NCI-H2107 treated with DMSO at 0.1 percent for 48 hours (cell line): ENCODE measurements around the gene TRIM41.
"Not testable (repeated sequence)": the region's sequence is repeated elsewhere in the genome, so short reads cannot be mapped to it uniquely, and the experiment has no call there.

Experiments used
- DNase-seq: peaks from one replicate; lab custom pipeline; 2025; ENCODE audit not compliant: unreplicated experiment; lab: John Stamatoyannopoulos, UW

TRIM41 gene

GRCh38 chr5:181223058-181223728 is at the start of gene TRIM41:
Gene TRIM41, plus strand, starts transcription at chr5:181223281. Its CDS starts 719 bp downstream, at chr5:181224000.
- no peak for DNase-seq

GRCh38 chr5:181173420-181174342 is 49.4 kb upstream of the TRIM41 start:
- DNase-seq = no peak

DNA sequence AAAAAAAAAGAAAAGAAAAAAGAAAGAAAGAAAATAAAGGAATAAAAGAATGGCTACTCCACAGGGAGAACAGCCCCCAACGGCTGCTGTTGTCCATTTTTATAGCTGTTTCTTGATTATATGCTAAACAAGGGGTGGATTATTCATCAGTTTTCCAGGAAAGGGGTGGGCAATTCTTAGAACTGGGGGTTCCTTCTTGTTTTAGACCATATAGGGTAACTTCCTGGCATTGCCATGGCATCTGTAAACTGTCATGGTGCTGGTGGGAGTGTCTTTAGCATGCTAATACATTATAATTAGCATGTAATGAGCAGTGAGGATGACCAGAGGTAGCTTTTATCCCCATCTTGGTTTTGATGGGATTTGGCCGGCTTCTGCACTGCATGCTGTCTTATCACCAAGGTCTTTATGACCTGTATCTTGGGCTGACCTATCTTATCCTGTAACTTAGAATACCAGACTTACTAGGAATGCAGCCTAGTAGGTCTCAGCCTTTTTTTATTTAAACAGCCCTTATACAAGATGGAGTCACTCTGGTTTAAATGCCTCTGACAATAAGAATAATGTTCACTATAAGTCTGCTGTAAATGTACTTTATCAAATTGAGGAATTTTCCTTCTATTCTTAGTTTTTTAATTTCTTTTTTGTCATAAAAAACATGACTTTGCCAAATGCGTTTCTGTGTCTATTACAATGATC is 46.7 kb upstream of the TRIM41 start:
- DNase-seq = no peak

- not testable (repeated sequence) for DNase-seq
These were observed 45.5 kb upstream of the TRIM41 start for GRCh38 chr5:181177559-181177958.

GRCh38 chr5:181181650-181182565 is 41.2 kb upstream of the TRIM41 start:
- no peak for DNase-seq

- DNase-seq = no peak
These were observed 40.4 kb upstream of the TRIM41 start for GRCh38 chr5:181182651-181183050.

- DNase-seq = no peak
These were observed 38.2 kb upstream of the TRIM41 start for GRCh38 chr5:181184845-181185216.

GRCh38 chr5:181185560-181185959 is 37.5 kb upstream of the TRIM41 start:
- no peak for DNase-seq

- DNase-seq = no peak
These were observed 37.1 kb upstream of the TRIM41 start for GRCh38 chr5:181186022-181186421.

- no peak for DNase-seq
These were observed 36.0 kb upstream of the TRIM41 start for GRCh38 chr5:181186986-181187499.

DNA sequence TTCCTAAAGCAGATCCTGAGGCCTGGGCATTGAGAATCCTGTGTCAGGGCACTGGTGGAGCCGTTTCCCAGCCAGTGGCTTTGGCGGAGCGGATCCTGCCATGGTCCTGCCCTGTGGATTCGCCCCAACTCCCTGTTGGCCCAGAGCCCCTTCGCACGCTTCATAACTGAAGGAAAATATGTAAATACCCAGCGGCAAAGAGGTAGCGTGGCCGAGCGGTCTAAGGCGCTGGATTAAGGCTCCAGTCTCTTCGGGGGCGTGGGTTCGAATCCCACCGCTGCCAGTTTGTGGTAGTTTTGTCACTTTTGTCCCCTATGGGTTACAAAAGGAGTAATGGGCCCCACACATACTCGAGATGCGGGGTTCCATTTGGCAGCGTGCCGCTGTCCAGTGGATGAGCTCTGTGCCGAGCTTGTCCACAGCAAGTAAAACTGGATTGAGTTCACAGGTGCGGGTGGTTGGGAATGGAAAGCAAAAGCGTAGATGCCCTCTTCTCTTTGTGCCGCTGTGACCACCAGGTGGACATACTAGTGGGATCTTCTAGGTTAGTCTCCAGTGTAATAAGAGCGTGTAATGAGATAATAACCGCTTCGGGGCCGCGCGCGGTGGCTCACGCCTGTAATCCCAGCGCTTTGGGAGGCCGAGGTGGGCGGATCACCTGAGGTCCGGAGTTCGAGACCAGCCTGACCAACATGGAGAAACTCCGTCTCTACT is 35.4 kb upstream of the TRIM41 start:
- no peak for DNase-seq

GRCh38 chr5:181188700-181189362 is 34.2 kb upstream of the TRIM41 start:
- DNase-seq = no peak

DNA sequence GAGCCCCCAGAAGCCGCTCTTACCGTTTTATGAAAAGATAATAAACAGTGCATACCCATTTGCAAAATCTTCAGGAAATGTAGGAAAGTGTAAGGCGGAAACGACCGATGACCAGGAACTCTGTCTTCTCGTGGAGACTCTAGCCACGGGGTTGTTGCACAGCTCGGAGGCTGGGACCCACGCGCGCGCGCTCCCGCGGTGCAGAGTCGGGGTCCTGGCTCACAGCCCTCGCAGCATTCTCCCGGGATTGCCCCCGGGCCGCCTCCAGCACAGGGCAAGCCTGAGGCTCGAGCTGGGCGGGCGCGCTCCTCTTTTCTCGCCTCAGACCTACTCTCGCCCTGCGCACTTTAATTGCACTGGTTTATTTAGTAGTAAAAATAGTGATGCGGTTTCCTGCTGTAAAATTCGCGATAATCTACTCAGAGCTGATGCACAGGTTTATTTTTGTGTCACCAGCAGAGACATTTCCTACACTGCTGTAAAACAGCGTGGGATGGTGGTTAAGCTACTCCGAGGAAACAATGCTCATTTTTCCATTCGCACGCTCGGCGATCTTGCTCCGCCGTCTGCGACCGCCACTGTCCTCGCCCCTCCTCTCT is 33.6 kb upstream of the TRIM41 start:
- DNase-seq = no peak

DNA sequence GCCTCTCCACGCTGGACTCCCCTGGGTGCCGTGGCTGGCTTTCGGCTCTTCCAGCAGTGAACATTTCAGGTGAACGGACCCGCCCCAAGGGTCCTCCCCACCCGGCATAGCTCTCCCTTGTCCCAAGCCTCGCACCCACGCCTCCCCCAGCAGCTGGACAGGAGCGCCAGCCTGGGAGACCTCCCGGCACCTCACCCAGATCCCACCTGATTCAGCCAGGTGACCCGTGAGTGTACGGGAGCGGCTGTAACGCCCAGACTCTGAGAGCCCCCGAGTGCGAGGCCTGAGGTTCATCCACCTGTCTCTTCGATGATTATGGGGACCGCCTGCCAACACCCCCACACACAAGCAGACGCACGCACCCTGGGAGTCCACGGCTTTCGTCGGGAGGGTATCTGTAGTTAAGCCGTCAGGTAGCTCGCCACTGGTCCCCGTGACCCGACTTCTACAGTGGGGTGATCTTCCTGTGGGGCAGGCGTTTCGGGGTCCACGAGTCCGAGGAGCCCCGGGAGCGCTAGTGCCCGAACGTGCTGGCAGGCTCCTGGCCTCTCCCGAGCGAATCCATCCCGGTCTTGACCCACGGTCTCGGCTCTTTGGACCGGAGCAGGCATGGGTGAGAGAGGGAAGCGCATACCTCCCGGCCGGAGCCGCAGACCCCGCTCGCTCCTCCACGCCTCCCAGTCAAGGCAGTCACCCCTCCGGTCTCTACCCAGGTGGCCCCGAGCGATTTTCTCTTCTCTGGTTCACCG is 32.9 kb upstream of the TRIM41 start:
- DNase-seq = no peak

- DNase-seq = no peak
These were observed 32.2 kb upstream of the TRIM41 start for GRCh38 chr5:181190711-181191525.

DNA sequence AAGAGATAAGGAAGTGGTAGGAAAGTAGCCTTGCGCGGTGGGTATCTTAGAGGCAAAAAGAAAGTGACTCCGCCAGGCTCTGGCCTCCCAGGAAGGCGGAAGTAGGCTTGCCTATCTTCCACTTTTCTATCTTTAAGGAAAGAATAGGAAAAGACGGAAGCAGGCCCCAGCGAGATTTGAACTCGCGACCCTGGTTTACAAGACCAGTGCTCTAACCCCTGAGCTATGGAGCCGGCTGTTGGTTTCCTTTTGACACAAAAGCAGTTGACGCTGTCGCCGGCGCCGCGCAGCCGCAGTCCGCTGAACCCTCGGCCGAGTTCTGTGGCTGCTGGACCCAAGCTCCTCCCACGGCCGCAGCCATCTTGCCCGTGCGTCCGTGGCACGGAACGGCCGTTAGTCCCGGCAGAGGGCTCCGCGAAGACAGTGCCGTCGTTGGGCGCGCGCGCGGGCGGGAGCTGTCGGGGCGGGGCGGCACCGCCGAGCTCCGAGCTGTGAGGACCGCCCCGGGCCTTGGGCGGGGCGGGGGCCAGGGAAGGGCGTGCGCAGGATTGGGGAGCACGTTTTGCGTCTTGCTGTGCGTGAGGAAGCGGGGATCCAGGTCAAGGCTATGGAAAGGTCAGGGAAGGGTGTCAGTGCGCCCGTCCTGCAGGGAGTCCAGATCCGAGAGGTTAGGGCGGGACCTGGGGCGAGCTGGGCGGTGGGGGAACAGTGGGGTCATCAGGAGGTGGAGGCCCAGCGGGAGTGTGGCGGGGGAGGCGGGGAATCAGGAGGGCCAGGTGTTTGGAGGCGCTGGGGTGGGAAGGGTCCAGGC is 31.4 kb upstream of the TRIM41 start:
- DNase-seq = no peak
